Esophagus muscularis mucosa (tissue), 3 donors: ENCODE measurements around the gene AMHR2.

Experiments
- POLR2A ChIP-seq: fragments of 450-650 bp; IDR thresholded peaks from one replicate; pipeline ENCODE4 v1.6.1; 2017; ENCODE audit warnings: antibody characterized with exemption, moderate library complexity, mild to moderate bottlenecking, low read depth
- POLR2AphosphoS5 ChIP-seq, 2 donors: sonication (generic); formaldehyde crosslinking; IDR thresholded peaks; one replicate each; pipeline ENCODE4 v1.6.1; 2017; ENCODE audit warnings: antibody characterized with exemption in 2 of 2
- TF ChIP-seq, protein P1 (sequence below), 3 experiments: fragments of 200-600 bp in 2 of 3; fragments of 450-650 bp in 1 of 3; sonication (generic) in 2 of 3; IDR thresholded peaks; one replicate each; pipeline ENCODE4 v1.5.1; 2017 to 2019; ENCODE audit warnings: antibody characterized with exemption in 3 of 3, mild to moderate bottlenecking in 2 of 3, moderate library complexity in 1 of 3

DNA sequence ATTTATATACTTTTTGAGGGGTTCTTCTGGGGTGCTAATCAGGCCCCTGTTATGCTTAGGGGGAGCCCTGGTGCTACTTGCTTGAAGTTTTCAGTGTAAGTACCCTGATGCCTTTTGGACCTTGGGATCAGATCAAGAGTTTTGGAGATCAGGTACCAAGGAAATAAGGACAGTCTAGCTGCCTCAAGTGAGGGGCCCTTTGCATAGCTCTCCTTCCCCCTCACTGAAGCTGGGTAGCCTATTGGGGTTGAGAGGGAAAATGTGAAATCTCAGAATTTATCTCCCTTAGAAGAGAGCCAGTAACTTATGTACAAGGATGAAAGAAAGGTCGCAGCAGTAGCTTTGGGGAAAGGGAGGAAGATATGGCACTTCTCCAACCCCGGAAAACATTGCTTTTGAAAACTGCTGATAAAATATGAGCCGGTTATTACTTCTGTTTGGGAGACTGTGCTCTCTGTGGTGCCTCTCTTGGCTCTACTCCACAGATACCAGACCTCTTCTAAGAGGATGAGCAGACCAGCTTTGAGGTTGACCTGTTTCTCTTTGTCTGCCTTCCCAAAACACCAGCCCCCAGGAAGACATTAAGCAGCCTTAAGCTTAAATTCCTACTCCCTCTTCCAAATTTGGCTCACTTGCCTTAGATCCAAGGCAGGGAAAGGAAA lies 8.8 kb upstream of the AMHR2 start:
- TF ChIP-seq POLR2A (no peak), POLR2AphosphoS5 (IDR thresholded peaks at IDR 0.05) (no peak)
- TF ChIP-seq, protein P1, sequence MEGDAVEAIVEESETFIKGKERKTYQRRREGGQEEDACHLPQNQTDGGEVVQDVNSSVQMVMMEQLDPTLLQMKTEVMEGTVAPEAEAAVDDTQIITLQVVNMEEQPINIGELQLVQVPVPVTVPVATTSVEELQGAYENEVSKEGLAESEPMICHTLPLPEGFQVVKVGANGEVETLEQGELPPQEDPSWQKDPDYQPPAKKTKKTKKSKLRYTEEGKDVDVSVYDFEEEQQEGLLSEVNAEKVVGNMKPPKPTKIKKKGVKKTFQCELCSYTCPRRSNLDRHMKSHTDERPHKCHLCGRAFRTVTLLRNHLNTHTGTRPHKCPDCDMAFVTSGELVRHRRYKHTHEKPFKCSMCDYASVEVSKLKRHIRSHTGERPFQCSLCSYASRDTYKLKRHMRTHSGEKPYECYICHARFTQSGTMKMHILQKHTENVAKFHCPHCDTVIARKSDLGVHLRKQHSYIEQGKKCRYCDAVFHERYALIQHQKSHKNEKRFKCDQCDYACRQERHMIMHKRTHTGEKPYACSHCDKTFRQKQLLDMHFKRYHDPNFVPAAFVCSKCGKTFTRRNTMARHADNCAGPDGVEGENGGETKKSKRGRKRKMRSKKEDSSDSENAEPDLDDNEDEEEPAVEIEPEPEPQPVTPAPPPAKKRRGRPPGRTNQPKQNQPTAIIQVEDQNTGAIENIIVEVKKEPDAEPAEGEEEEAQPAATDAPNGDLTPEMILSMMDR (IDR thresholded peaks at IDR 0.05) = no peak
